Endothelial cell of umbilical vein (primary cell): ENCODE data around the gene COA3.
"Not testable (repeated sequence)": the region's sequence is repeated elsewhere in the genome, so short reads cannot be mapped to it uniquely, and the experiment has no call there.

Experiments used
- EZH2 ChIP-seq: IDR thresholded peaks from 2 replicates; pipeline ENCODE4 v1.6.1; 2012; ENCODE audit warnings: borderline replicate concordance, low read depth, mild to moderate bottlenecking, moderate library complexity, low read length, inconsistent platforms; ENCODE audit not compliant: severe bottlenecking
- FOS ChIP-seq: IDR thresholded peaks from 2 replicates; pipeline ENCODE4 v1.6.1; 2011; ENCODE audit warnings: mild to moderate bottlenecking, low read length, moderate library complexity, borderline replicate concordance; ENCODE audit not compliant: insufficient read depth
- GATA2 ChIP-seq: IDR thresholded peaks from 2 replicates; pipeline ENCODE4 v1.7.0; 2011; ENCODE audit warnings: low read depth, mild to moderate bottlenecking, moderate library complexity, mixed read lengths, low read length; ENCODE audit not compliant: insufficient read length, insufficient read depth
- JUN ChIP-seq: IDR thresholded peaks from 2 replicates; pipeline ENCODE4 v1.6.1; 2011; ENCODE audit warnings: borderline replicate concordance, low read depth; ENCODE audit not compliant: insufficient read length, insufficient read depth
- MAX ChIP-seq: IDR thresholded peaks from 2 replicates; pipeline ENCODE4 v1.6.1; 2011; ENCODE audit not compliant: insufficient read depth, insufficient read length
- MYC ChIP-seq: IDR thresholded peaks from one replicate; pipeline ENCODE4 v1.6.1; 2011; ENCODE audit warnings: mild to moderate bottlenecking, low read depth, low read length
- POLR2A ChIP-seq: IDR thresholded peaks from 2 replicates; pipeline ENCODE4 v1.6.1; 2012; ENCODE audit warnings: low read depth, mild to moderate bottlenecking, control low read depth, low read length
- POLR2AphosphoS5 ChIP-seq: IDR thresholded peaks from 2 replicates; pipeline ENCODE4 v1.6.1; 2012; ENCODE audit warnings: low read depth, mild to moderate bottlenecking, control low read depth, low read length, moderate library complexity; ENCODE audit not compliant: insufficient read depth
- TF ChIP-seq, protein P1 (sequence below), 2 donors: IDR thresholded peaks; 1 replicate in 1 of 2; 2 replicates in 1 of 2; pipeline ENCODE4 v1.5.1; 2011; ENCODE audit warnings: low read length in 2 of 2, mild to moderate bottlenecking in 2 of 2, moderate library complexity in 2 of 2, control low read depth in 1 of 2, inconsistent platforms in 1 of 2, low read depth in 1 of 2; ENCODE audit not compliant: insufficient read depth in 1 of 2; ENCODE audit errors: extremely low read depth in 1 of 2

- TF ChIP-seq, protein P1, sequence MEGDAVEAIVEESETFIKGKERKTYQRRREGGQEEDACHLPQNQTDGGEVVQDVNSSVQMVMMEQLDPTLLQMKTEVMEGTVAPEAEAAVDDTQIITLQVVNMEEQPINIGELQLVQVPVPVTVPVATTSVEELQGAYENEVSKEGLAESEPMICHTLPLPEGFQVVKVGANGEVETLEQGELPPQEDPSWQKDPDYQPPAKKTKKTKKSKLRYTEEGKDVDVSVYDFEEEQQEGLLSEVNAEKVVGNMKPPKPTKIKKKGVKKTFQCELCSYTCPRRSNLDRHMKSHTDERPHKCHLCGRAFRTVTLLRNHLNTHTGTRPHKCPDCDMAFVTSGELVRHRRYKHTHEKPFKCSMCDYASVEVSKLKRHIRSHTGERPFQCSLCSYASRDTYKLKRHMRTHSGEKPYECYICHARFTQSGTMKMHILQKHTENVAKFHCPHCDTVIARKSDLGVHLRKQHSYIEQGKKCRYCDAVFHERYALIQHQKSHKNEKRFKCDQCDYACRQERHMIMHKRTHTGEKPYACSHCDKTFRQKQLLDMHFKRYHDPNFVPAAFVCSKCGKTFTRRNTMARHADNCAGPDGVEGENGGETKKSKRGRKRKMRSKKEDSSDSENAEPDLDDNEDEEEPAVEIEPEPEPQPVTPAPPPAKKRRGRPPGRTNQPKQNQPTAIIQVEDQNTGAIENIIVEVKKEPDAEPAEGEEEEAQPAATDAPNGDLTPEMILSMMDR (IDR thresholded peaks at IDR 0.05; ENCODE audit: extremely low read depth in 1 of 2, insufficient read depth in 1 of 2, low read depth in 1 of 2, low read length in 2 of 2): not testable (repeated sequence)
- not testable (repeated sequence) for TF ChIP-seq MAX, POLR2A, POLR2AphosphoS5, FOS, GATA2, MYC, EZH2, JUN
These were observed 28.5 kb downstream of the COA3 start for GRCh38 chr17:42769964-42770363.
